OCI-LY1 (cell line): ENCODE measurements around the gene CDH4.

ENCODE experiments used
- H2AFZ ChIP-seq: fragments of 200-600 bp; sonication (generic), shearing (Covaris generic); 2 replicates; pipeline ENCODE4 v1.6.0; 2014; ENCODE audit warnings: antibody characterized with exemption, mild to moderate bottlenecking, low read length
- H3F3A ChIP-seq: fragments of 200-600 bp; sonication (generic), shearing (Covaris generic); 2 replicates; pipeline ENCODE4 v1.6.0; 2014; ENCODE audit warnings: mild to moderate bottlenecking, antibody characterized with exemption, low read length, moderate library complexity; ENCODE audit not compliant: insufficient read depth
- H3K27ac ChIP-seq: fragments of 200-600 bp; sonication (generic); 2 replicates; pipeline ENCODE4 v1.5.1; 2014; ENCODE audit warnings: low read length, mixed run types, mild to moderate bottlenecking, low read depth; ENCODE audit not compliant: poor library complexity, severe bottlenecking
- H3K27me3 ChIP-seq: fragments of 200-600 bp; sonication (generic); 2 replicates; pipeline ENCODE4 v1.6.0; 2014; ENCODE audit warnings: antibody characterized with exemption, mild to moderate bottlenecking, low read length, moderate library complexity; ENCODE audit not compliant: insufficient read depth
- H3K36me3 ChIP-seq: fragments of 200-600 bp; sonication (generic); 2 replicates; pipeline ENCODE4 v1.6.1; 2014; ENCODE audit warnings: mild to moderate bottlenecking, antibody characterized with exemption, low read length, moderate library complexity, mixed read lengths; ENCODE audit not compliant: insufficient read depth
- H3K4me1 ChIP-seq: fragments of 200-600 bp; sonication (generic); 2 replicates; pipeline ENCODE4 v1.5.1; 2014; ENCODE audit warnings: mild to moderate bottlenecking, low read length, moderate library complexity; ENCODE audit not compliant: insufficient read depth, severe bottlenecking
- H3K4me2 ChIP-seq: fragments of 200-600 bp; sonication (generic), shearing (Covaris generic); 2 replicates; pipeline ENCODE4 v1.6.1; 2014; ENCODE audit warnings: low read length
- H3K4me3 ChIP-seq: fragments of 200-600 bp; sonication (generic); 2 replicates; pipeline ENCODE4 v1.5.1; 2014; ENCODE audit warnings: low read length, low read depth, mild to moderate bottlenecking, mixed read lengths; ENCODE audit not compliant: poor library complexity, severe bottlenecking
- H3K79me2 ChIP-seq: fragments of 200-600 bp; shearing (Covaris generic); 2 replicates; pipeline ENCODE4 v1.6.1; 2016; ENCODE audit warnings: mixed run types, low read length, mixed read lengths; ENCODE audit not compliant: insufficient read depth
- H3K9ac ChIP-seq: fragments of 200-600 bp; sonication (generic), shearing (Covaris generic); 2 replicates; pipeline ENCODE4 v1.6.1; 2014; ENCODE audit warnings: mild to moderate bottlenecking, low read length, mixed read lengths
- H3K9me2 ChIP-seq: fragments of 200-600 bp; sonication (generic), shearing (Covaris generic); 2 replicates; pipeline ENCODE4 v1.6.1; 2014; ENCODE audit warnings: low read depth, mild to moderate bottlenecking, low read length, mixed read lengths
- H3K9me3 ChIP-seq: fragments of 200-600 bp; shearing (Covaris generic); 2 replicates; pipeline ENCODE4 v1.6.1; 2014; ENCODE audit warnings: low read length, mixed read lengths
- H4K20me1 ChIP-seq: fragments of 200-600 bp; sonication (generic), shearing (Covaris generic); 2 replicates; pipeline ENCODE4 v1.6.0; 2016; ENCODE audit warnings: mild to moderate bottlenecking, low read length; ENCODE audit not compliant: insufficient read depth
- EZH2 ChIP-seq: fragments of 200-600 bp; sonication (generic), shearing (Covaris generic); IDR thresholded peaks from 2 replicates; pipeline ENCODE4 v1.8.0; 2017; ENCODE audit warnings: borderline replicate concordance, mixed run types, mild to moderate bottlenecking, antibody characterized with exemption, low read length, moderate library complexity, mixed read lengths
- TF ChIP-seq, protein P1 (sequence below): fragments of 200-600 bp; sonication (generic), shearing (Covaris generic); IDR thresholded peaks from 2 replicates; pipeline ENCODE4 v1.5.1; 2017; ENCODE audit warnings: mild to moderate bottlenecking, antibody characterized with exemption, low read length, moderate library complexity, mixed read lengths

The CDH4 gene

DNA sequence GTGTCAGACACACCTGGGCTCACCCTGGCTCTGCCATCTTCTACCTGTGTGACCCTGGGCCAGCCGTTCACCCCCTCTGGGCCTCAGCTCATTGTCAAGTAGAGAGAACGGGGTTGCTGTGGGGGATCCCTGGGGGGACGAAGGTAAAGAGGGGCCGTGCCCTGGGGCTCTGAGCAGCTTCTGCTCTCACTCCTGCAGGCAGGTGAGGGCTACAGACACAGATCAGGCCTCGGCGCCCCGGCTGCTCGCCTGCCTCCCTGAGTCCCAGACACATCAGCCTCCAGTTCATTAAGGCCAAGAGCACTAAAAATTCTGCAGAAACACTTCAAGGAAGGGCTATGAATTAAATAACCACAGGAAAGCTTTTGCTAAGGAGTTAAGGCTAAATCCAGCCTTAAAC, 394.4 kb downstream of the CDH4 start:
- Histone ChIP-seq H3K27me3 (no peaks in the 10 kb centered on the region), H3K4me3 (no peak overlapping the region)
- TF ChIP-seq EZH2, result no peak
- TF ChIP-seq, protein P1, sequence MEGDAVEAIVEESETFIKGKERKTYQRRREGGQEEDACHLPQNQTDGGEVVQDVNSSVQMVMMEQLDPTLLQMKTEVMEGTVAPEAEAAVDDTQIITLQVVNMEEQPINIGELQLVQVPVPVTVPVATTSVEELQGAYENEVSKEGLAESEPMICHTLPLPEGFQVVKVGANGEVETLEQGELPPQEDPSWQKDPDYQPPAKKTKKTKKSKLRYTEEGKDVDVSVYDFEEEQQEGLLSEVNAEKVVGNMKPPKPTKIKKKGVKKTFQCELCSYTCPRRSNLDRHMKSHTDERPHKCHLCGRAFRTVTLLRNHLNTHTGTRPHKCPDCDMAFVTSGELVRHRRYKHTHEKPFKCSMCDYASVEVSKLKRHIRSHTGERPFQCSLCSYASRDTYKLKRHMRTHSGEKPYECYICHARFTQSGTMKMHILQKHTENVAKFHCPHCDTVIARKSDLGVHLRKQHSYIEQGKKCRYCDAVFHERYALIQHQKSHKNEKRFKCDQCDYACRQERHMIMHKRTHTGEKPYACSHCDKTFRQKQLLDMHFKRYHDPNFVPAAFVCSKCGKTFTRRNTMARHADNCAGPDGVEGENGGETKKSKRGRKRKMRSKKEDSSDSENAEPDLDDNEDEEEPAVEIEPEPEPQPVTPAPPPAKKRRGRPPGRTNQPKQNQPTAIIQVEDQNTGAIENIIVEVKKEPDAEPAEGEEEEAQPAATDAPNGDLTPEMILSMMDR, result no peak

DNA sequence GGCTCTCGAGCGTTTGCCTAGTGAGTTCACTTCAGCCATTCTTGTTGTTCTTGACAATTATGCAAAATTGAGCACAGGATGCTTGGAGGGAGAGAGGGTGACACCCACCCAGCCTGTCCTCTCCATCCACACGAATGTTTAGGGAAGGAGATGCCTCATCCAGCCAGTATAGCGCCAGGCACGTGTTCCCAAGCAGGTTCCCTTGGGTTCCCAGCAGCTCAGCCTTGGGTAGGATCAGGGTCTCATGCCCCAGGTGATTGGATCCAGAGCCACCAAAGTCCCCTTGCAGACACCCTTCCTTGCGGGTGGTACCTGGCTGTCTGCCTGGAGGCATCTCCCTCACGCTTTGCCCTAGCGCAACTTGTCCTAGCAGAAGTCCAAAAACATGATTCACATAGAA, 394.9 kb downstream of the CDH4 start:
- Histone ChIP-seq H2AFZ (no peak overlapping the region), H3K4me2 (no peak overlapping the region), H3K9me2 (no peaks in the 10 kb centered on the region), H3K36me3 (no peaks in the 10 kb centered on the region), H3K79me2 (no peaks in the 10 kb centered on the region), H3K9me3 (no peaks in the 10 kb centered on the region), H4K20me1 (no peaks in the 10 kb centered on the region), H3K27me3 (no peaks in the 10 kb centered on the region), H3K4me1 (no peaks in the 10 kb centered on the region), H3K4me3 (no peak overlapping the region), H3K27ac (no peak overlapping the region), H3F3A (no peaks in the 10 kb centered on the region), H3K9ac (no peak overlapping the region)
- TF ChIP-seq, protein P1, result no peak
- TF ChIP-seq EZH2, result no peak

More for the DNA sequence above, 394.4 kb downstream of the CDH4 start:
- Histone ChIP-seq H4K20me1 (no peaks in the 10 kb centered on the region), H3K79me2 (no peaks in the 10 kb centered on the region), H3K9me2 (no peaks in the 10 kb centered on the region), H3K27ac (no peak overlapping the region), H3K4me1 (no peaks in the 10 kb centered on the region), H3K36me3 (no peaks in the 10 kb centered on the region), H3K9me3 (no peaks in the 10 kb centered on the region), H3K4me2 (no peak overlapping the region), H2AFZ (no peak overlapping the region), H3F3A (no peaks in the 10 kb centered on the region), H3K9ac (no peak overlapping the region)

- Histone ChIP-seq H3K4me1 (no peaks in the 10 kb centered on the region), H4K20me1 (no peaks in the 10 kb centered on the region), H3K4me3 (no peak overlapping the region), H3K9me3 (no peaks in the 10 kb centered on the region), H3K79me2 (no peaks in the 10 kb centered on the region), H3K4me2 (no peak overlapping the region), H3F3A (no peaks in the 10 kb centered on the region), H3K9me2 (no peaks in the 10 kb centered on the region), H3K9ac (no peak overlapping the region), H3K36me3 (no peaks in the 10 kb centered on the region), H3K27me3 (no peaks in the 10 kb centered on the region), H3K27ac (no peak overlapping the region), H2AFZ (no peak overlapping the region)
- TF ChIP-seq, protein P1, result no peak
- no peak for TF ChIP-seq EZH2
Measured at GRCh38 chr20:61647702-61648101, 395.6 kb downstream of the CDH4 start.
